GM12865 (cell line): ENCODE measurements around the gene VSIG1.

Experiments
- DNase-seq: peaks from one replicate; pipeline ENCODE4 v3.0.0; 2010; ENCODE audit warnings: low read depth
- H3K4me3 ChIP-seq: 2 replicates; pipeline ENCODE4 v1.5.1; 2011; ENCODE audit warnings: mild to moderate bottlenecking, low read depth, low read length, control low read depth
- TF ChIP-seq, protein P1 (sequence below): IDR thresholded peaks from 2 replicates; pipeline ENCODE4 v1.5.1; 2011; ENCODE audit warnings: low read length, control low read depth, low read depth, inconsistent platforms; ENCODE audit not compliant: insufficient read depth; ENCODE audit errors: missing control alignments

Gene VSIG1

DNA sequence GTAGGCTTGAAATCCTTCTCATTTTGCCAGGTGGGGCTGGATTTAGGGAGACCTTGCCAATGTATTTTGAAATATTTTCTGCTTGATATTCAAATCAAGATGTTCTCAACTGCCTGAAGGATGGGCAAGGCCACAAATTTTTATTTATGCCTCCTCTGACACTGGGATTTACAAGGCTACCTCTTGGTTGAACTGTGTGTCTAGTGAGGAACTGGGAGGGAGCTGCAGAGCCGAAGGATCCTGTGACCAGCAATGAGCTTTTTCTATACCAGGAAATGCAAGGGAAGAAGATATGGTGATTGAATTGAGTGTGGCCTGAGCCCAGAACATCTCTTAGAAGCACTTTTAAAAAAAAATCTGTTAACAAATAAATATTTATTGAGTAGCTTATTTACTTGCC is 14.9 kb downstream of the VSIG1 start:
- no peak for DNase-seq
- TF ChIP-seq, protein P1, sequence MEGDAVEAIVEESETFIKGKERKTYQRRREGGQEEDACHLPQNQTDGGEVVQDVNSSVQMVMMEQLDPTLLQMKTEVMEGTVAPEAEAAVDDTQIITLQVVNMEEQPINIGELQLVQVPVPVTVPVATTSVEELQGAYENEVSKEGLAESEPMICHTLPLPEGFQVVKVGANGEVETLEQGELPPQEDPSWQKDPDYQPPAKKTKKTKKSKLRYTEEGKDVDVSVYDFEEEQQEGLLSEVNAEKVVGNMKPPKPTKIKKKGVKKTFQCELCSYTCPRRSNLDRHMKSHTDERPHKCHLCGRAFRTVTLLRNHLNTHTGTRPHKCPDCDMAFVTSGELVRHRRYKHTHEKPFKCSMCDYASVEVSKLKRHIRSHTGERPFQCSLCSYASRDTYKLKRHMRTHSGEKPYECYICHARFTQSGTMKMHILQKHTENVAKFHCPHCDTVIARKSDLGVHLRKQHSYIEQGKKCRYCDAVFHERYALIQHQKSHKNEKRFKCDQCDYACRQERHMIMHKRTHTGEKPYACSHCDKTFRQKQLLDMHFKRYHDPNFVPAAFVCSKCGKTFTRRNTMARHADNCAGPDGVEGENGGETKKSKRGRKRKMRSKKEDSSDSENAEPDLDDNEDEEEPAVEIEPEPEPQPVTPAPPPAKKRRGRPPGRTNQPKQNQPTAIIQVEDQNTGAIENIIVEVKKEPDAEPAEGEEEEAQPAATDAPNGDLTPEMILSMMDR, result no peak
- H3K4me3 ChIP-seq, result no peak overlapping the region

DNA sequence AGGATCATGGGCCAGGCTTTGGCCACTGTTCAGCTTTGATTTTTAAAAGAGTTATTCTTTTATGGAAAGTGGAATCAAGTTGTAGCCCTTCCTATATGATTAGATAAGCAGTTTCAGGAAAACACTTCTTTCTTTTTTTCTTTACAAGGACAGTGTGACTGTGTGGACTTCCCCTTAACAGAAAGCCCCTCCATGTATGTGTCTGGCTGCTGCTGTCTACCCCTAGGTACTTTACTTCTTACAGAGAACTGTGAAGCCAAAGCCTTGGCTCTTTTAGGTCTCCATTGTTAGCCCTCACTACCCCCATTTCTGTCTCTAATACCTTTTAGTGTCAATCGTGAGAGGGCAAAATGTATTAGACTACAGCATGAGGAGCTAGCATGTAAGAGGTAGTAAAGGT is 19.1 kb downstream of the VSIG1 start:
- TF ChIP-seq, protein P1, result no peak
- no peak overlapping the region for H3K4me3 ChIP-seq
- peak; percentile 1 for DNase-seq

DNA sequence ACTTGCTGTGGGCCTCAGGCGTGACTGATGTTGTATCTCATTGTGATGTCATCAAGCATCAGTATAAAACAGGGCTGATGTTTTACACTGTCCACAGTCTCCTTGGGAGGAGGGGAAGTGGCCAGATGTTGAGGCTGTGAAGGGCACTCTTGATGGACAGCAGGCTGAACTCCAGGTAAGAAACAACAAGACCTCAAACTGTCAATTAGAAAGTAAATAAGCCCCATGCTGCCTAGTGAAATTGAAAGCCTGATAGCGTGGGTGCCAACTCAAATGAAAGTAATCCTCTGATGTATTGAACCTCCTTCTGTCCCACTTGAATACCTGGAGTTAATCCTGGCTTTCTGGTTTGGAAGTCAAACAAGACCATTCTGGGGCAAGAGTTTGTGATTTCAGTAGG is 19.7 kb downstream of the VSIG1 start:
- TF ChIP-seq, protein P1, result no peak
- H3K4me3 ChIP-seq, result no peak overlapping the region
- DNase-seq, result peak; percentile 6

DNA sequence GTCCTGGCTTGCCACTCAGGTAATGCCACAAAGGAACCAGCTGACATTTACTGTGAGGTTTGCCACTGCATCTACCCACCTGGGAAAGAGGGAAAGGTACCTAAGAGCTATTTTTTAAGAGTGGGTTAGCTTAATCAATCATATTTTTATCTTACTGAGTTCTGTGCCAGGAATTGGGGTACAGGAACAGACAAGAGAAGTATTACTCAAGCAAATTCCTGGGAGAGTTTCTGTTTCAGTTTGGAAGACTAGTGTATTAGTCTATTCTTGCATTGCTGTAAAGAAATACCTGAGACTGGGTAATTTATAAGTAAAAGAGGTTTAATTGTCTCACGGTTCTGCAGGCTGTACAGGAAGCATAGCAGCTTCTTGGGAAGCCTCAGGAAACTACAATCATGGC is 23.3 kb downstream of the VSIG1 start:
- TF ChIP-seq, protein P1, result no peak
- no peak overlapping the region for H3K4me3 ChIP-seq
- no peak for DNase-seq

DNA sequence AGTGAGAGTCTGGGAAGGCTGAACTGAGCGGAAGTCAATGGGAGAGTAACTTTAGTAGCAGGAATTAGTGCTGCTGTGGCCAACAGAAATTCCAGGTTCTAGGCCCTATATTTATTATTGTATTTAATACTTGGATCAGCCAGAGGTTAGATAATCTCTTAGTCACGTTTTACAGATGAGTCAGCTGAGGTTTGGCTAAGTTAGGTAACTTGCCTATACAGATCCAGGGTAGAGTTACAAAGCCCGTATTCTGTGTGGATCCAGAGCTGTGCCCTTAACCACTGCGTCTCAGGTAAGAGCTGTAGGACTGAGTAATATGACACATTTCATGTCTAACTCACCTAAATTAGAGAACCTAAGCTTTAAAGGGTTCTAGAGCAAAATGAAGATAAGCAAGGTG is 26.0 kb downstream of the VSIG1 start:
- TF ChIP-seq, protein P1, result no peak
- H3K4me3 ChIP-seq, result no peak overlapping the region
- no peak for DNase-seq

DNA sequence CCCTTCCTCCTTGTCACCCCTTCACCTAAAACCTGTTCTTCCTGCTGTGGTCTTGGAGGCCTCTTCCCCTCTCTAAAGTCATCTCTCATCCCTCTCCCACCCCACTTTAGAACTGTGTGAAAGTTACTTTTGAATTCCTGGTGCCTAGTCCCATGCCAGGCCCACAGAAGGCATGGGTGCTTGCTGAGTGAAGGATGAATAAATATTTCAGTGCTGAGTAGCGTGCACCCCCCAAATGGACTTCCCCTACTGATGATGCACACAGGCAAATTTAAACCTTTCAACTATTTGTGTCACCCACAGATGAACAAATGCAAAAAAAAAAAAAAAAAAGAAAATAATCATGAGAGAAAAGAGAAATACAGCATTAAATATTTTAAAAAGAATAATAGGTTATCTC is 26.7 kb downstream of the VSIG1 start:
- TF ChIP-seq, protein P1, result no peak
- no peak for DNase-seq
- H3K4me3 ChIP-seq, result no peak overlapping the region

DNA sequence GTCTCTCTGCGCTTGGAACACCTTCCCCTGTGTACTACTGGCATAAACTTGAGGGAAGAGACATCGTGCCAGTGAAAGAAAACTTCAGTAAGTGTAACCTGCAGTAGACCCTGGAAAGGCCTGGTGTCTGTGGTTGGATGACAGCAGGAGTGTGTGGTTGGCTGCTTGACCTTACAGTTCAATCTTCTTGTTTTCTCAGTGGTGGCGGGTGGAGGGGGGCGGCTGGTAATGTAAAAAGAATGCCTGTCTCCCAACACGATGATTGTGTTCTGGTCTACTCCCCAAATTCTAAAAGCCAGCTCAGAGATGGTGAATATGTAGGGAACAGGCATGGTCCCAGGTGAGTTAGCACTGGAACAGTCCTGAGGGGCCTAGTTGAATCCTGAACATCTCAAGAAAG is 27.9 kb downstream of the VSIG1 start:
- no peak overlapping the region for H3K4me3 ChIP-seq
- TF ChIP-seq, protein P1, result no peak
- DNase-seq, result no peak
